ENCODE data around the gene ATXN7L1.

The ATXN7L1 gene

GRCh38 chr7:105715528-105715927, 160.9 kb downstream of the ATXN7L1 start:
- no peak for ATAC-seq
- no peak for TF ChIP-seq GLIS3 (CRISPR knock-in tag; IDR thresholded peaks at IDR 0.05)
- no peak for TF ChIP-seq TCF4 (CRISPR knock-in tag; IDR thresholded peaks at IDR 0.05; ENCODE audit: borderline replicate concordance)
- TF ChIP-seq ZFP30 (CRISPR knock-in tag; IDR thresholded peaks at IDR 0.05) = no peak
- no peak for TF ChIP-seq ZNF565 (CRISPR knock-in tag; conservative IDR thresholded peaks at IDR 0.05; ENCODE audit: low read depth)
- TF ChIP-seq TOX (CRISPR knock-in tag; IDR thresholded peaks at IDR 0.05; ENCODE audit: borderline replicate concordance) = no peak
- TF ChIP-seq CREB5 (CRISPR knock-in tag; IDR thresholded peaks at IDR 0.05; ENCODE audit: low read depth) = no peak
- no peak for TF ChIP-seq ZC3H10 (CRISPR knock-in tag; IDR thresholded peaks at IDR 0.05)
- no peak for TF ChIP-seq RARB (CRISPR knock-in tag; IDR thresholded peaks at IDR 0.05)
- TF ChIP-seq PPARA (CRISPR knock-in tag; IDR thresholded peaks at IDR 0.05; ENCODE audit: borderline replicate concordance) = no peak
- no peak for TF ChIP-seq TSHZ2 (CRISPR knock-in tag; IDR thresholded peaks at IDR 0.05)
- TF ChIP-seq ZNF8 (CRISPR knock-in tag; IDR thresholded peaks at IDR 0.05) = no peak
- TF ChIP-seq ESRRG (CRISPR knock-in tag; IDR thresholded peaks at IDR 0.05) = no peak
- no peak for TF ChIP-seq ZNF70 (CRISPR knock-in tag; IDR thresholded peaks at IDR 0.05)
- TF ChIP-seq ARNTL (CRISPR knock-in tag; IDR thresholded peaks at IDR 0.05; ENCODE audit: borderline replicate concordance, low read depth) = no peak
- no peak for TF ChIP-seq ISL1 (CRISPR knock-in tag; IDR thresholded peaks at IDR 0.05)

- no peak for TF ChIP-seq CSRNP3 (CRISPR knock-in tag; IDR thresholded peaks at IDR 0.05)
- no peak for TF ChIP-seq ZNF565 (CRISPR knock-in tag; conservative IDR thresholded peaks at IDR 0.05; ENCODE audit: low read depth)
- TF ChIP-seq CREB5 (CRISPR knock-in tag; IDR thresholded peaks at IDR 0.05; ENCODE audit: low read depth) = no peak
- TF ChIP-seq CSDC2 (CRISPR knock-in tag; IDR thresholded peaks at IDR 0.05) = no peak
- TF ChIP-seq OSR1 (CRISPR knock-in tag; IDR thresholded peaks at IDR 0.05) = no peak
- TF ChIP-seq TSHZ2 (CRISPR knock-in tag; IDR thresholded peaks at IDR 0.05) = no peak
- no peak for TF ChIP-seq PPARA (CRISPR knock-in tag; IDR thresholded peaks at IDR 0.05; ENCODE audit: borderline replicate concordance)
- no peak for TF ChIP-seq ARNTL (CRISPR knock-in tag; IDR thresholded peaks at IDR 0.05; ENCODE audit: borderline replicate concordance, low read depth)
- no peak for TF ChIP-seq TCF4 (CRISPR knock-in tag; IDR thresholded peaks at IDR 0.05; ENCODE audit: borderline replicate concordance)
- no peak for TF ChIP-seq BACH2 (CRISPR knock-in tag; IDR thresholded peaks at IDR 0.05; ENCODE audit: borderline replicate concordance)
- TF ChIP-seq ESRRG (CRISPR knock-in tag; IDR thresholded peaks at IDR 0.05) = no peak
- TF ChIP-seq TOX (CRISPR knock-in tag; IDR thresholded peaks at IDR 0.05; ENCODE audit: borderline replicate concordance) = no peak
- no peak for TF ChIP-seq ISL1 (CRISPR knock-in tag; IDR thresholded peaks at IDR 0.05)
- no peak for TF ChIP-seq SNAI2 (CRISPR knock-in tag; IDR thresholded peaks at IDR 0.05)
- no peak for TF ChIP-seq GLIS3 (CRISPR knock-in tag; IDR thresholded peaks at IDR 0.05)
- no peak for TF ChIP-seq ZFP30 (CRISPR knock-in tag; IDR thresholded peaks at IDR 0.05)
- peak; percentile 44 for ATAC-seq
Observed at GRCh38 chr7:105713488-105714465, 162.6 kb downstream of the ATXN7L1 start.
